ENCODE measurements around the gene C1QB.

C1QB gene

GRCh38 chr1:22699681-22700520, 46.9 kb downstream of the C1QB start:
- Histone ChIP-seq H3K27me3 (ENCODE audit: insufficient read depth, low read length, poor library complexity, severe bottlenecking) (no peaks in the 10 kb centered on the region), H3K79me2 (ENCODE audit: insufficient read depth, low read length) (no peaks in the 10 kb centered on the region), H3F3A (ENCODE audit: low read depth) (no peaks in the 10 kb centered on the region), H3K4me3 (ENCODE audit: low read length, poor library complexity, severe bottlenecking) (no peak overlapping the region), H3K9me3 (ENCODE audit: insufficient read depth, low read depth, low read length) (no peaks in the 10 kb centered on the region), H3K9me2 (replicated peaks; ENCODE audit: low read depth, low read length) (no peaks in the 10 kb centered on the region), H4K20me1 (ENCODE audit: insufficient read depth, low read length, poor library complexity, severe bottlenecking) (no peaks in the 10 kb centered on the region), H3K4me2 (ENCODE audit: low read depth, low read length, poor library complexity, severe bottlenecking) (no peak overlapping the region), H3K9ac (ENCODE audit: low read depth, low read length, poor library complexity, severe bottlenecking) (no peak overlapping the region), H3K36me3 (ENCODE audit: insufficient read depth, low read length) (no peaks in the 10 kb centered on the region), H2AFZ (ENCODE audit: low read length) (no peak overlapping the region), H3K4me1 (ENCODE audit: insufficient read depth, low read length, poor library complexity, severe bottlenecking) (no peaks in the 10 kb centered on the region)
- TF ChIP-seq CTCF (conservative IDR thresholded peaks at IDR 0.05; ENCODE audit: low read length) (no peak), EZH2phosphoT487 (IDR thresholded peaks at IDR 0.05; ENCODE audit: borderline replicate concordance) (no peak)

- Histone ChIP-seq H3K27me3 (ENCODE audit: insufficient read depth, low read length, poor library complexity, severe bottlenecking) (no peaks in the 10 kb centered on the region), H3K4me2 (ENCODE audit: low read depth, low read length, poor library complexity, severe bottlenecking) (no peak overlapping the region), H3F3A (ENCODE audit: low read depth) (no peaks in the 10 kb centered on the region), H3K9me2 (replicated peaks; ENCODE audit: low read depth, low read length) (no peaks in the 10 kb centered on the region), H3K4me3 (ENCODE audit: low read length, poor library complexity, severe bottlenecking) (no peak overlapping the region), H3K36me3 (ENCODE audit: insufficient read depth, low read length) (no peaks in the 10 kb centered on the region), H3K4me1 (ENCODE audit: insufficient read depth, low read length, poor library complexity, severe bottlenecking) (no peaks in the 10 kb centered on the region), H4K20me1 (ENCODE audit: insufficient read depth, low read length, poor library complexity, severe bottlenecking) (no peaks in the 10 kb centered on the region), H3K79me2 (ENCODE audit: insufficient read depth, low read length) (no peaks in the 10 kb centered on the region), H3K9ac (ENCODE audit: low read depth, low read length, poor library complexity, severe bottlenecking) (no peak overlapping the region), H3K9me3 (ENCODE audit: insufficient read depth, low read depth, low read length) (no peaks in the 10 kb centered on the region), H2AFZ (ENCODE audit: low read length) (peak overlapping the region; percentile 50; the same call in 1 of the 2 replicates)
- TF ChIP-seq EZH2phosphoT487 (IDR thresholded peaks at IDR 0.05; ENCODE audit: borderline replicate concordance) (no peak), CTCF (conservative IDR thresholded peaks at IDR 0.05; ENCODE audit: low read length) (no peak)
Observed at GRCh38 chr1:22702296-22703085, 49.5 kb downstream of the C1QB start.

- no peaks in the 10 kb centered on the region for H4K20me1 ChIP-seq (ENCODE audit: insufficient read depth, low read length, poor library complexity, severe bottlenecking)
- H3K27me3 ChIP-seq (ENCODE audit: insufficient read depth, low read length, poor library complexity, severe bottlenecking): no peaks in the 10 kb centered on the region
- H3K9me2 ChIP-seq (replicated peaks; ENCODE audit: low read depth, low read length): no peaks in the 10 kb centered on the region
- no peak overlapping the region for H3K4me3 ChIP-seq (ENCODE audit: low read length, poor library complexity, severe bottlenecking)
- H3K9me3 ChIP-seq (ENCODE audit: insufficient read depth, low read depth, low read length): no peaks in the 10 kb centered on the region
- H3K4me2 ChIP-seq (ENCODE audit: low read depth, low read length, poor library complexity, severe bottlenecking): no peak overlapping the region
- H3K79me2 ChIP-seq (ENCODE audit: insufficient read depth, low read length): no peaks in the 10 kb centered on the region
- H3F3A ChIP-seq (ENCODE audit: low read depth): no peaks in the 10 kb centered on the region
- no peak overlapping the region for H2AFZ ChIP-seq (ENCODE audit: low read length)
- TF ChIP-seq CTCF (conservative IDR thresholded peaks at IDR 0.05; ENCODE audit: low read length) (peak; percentile 83), EZH2phosphoT487 (IDR thresholded peaks at IDR 0.05; ENCODE audit: borderline replicate concordance) (no peak)
- no peaks in the 10 kb centered on the region for H3K36me3 ChIP-seq (ENCODE audit: insufficient read depth, low read length)
- peaks cover 5% of the 10 kb centered on the region for H3K4me1 ChIP-seq (ENCODE audit: insufficient read depth, low read length, poor library complexity, severe bottlenecking)
- no peak overlapping the region for H3K9ac ChIP-seq (ENCODE audit: low read depth, low read length, poor library complexity, severe bottlenecking)
Observed at GRCh38 chr1:22704440-22705067, 51.5 kb downstream of the C1QB start.
